IPS DF 19.7 (cell line): ENCODE results near the gene ATG9A.
"Not testable (repeated sequence)": the region's sequence is repeated elsewhere in the genome, so short reads cannot be mapped to it uniquely, and the experiment has no call there.

Source experiments
- DNase-seq: peaks from one replicate; pipeline ENCODE4 v3.0.0-alpha.2; 2013; ENCODE audit warnings: low read depth, low spot score

Gene ATG9A

GRCh38 chr2:219205981-219206327 lies 23.5 kb downstream of the ATG9A start:
- DNase-seq: no peak

GRCh38 chr2:219205165-219205538 lies 24.3 kb downstream of the ATG9A start:
- DNase-seq: no peak

- no peak for DNase-seq
Observed at GRCh38 chr2:219204425-219205164, 24.8 kb downstream of the ATG9A start.

- DNase-seq: not testable (repeated sequence)
Observed at GRCh38 chr2:219201331-219201730, 28.1 kb downstream of the ATG9A start.

- DNase-seq: not testable (repeated sequence)
Observed at GRCh38 chr2:219200502-219201326, 28.7 kb downstream of the ATG9A start.

- no peak for DNase-seq
Observed at GRCh38 chr2:219199470-219200211, 29.8 kb downstream of the ATG9A start.

- no peak for DNase-seq
Observed at GRCh38 chr2:219198974-219199373, 30.5 kb downstream of the ATG9A start.

- DNase-seq: no peak
Observed at GRCh38 chr2:219197388-219197787, 32.0 kb downstream of the ATG9A start.

- no peak for DNase-seq
Observed at GRCh38 chr2:219186754-219187456, 42.5 kb downstream of the ATG9A start.

GRCh38 chr2:219184121-219184520 lies 45.3 kb downstream of the ATG9A start:
- DNase-seq: no peak

GRCh38 chr2:219183151-219183772 lies 46.2 kb downstream of the ATG9A start:
- no peak for DNase-seq

- no peak for DNase-seq
Observed at GRCh38 chr2:219182331-219183150, 46.9 kb downstream of the ATG9A start.

GRCh38 chr2:219181531-219181930 lies 47.9 kb downstream of the ATG9A start:
- DNase-seq: no peak

- DNase-seq: no peak
Observed at GRCh38 chr2:219180961-219181360, 48.5 kb downstream of the ATG9A start.

- DNase-seq: no peak
Observed at GRCh38 chr2:219179601-219180465, 49.6 kb downstream of the ATG9A start.

- DNase-seq: no peak
Observed at GRCh38 chr2:219178377-219179175, 50.9 kb downstream of the ATG9A start.

GRCh38 chr2:219177552-219178376 lies 51.7 kb downstream of the ATG9A start, which contains the start of gene RETREG2:
Gene RETREG2, plus strand, starts transcription at chr2:219178275. Its CDS starts 78 bp downstream, at chr2:219178353.
- no peak for DNase-seq
